HEK293 (cell line): ENCODE results near the gene KMT2D.

ENCODE experiments used
- EGR2 ChIP-seq: fragments of 450-650 bp; formaldehyde crosslinking; IDR thresholded peaks from 2 replicates; pipeline ENCODE4 v1.5.1; 2016; ENCODE audit warnings: low read depth, missing biosample characterization, missing genetic modification characterization
- GLI4 ChIP-seq: fragments of 450-650 bp; formaldehyde crosslinking; IDR thresholded peaks from 2 replicates; pipeline ENCODE4 v1.5.1; 2016; ENCODE audit warnings: missing biosample characterization, missing genetic modification characterization
- KLF1 ChIP-seq: fragments of 450-650 bp; formaldehyde crosslinking; IDR thresholded peaks from 2 replicates; pipeline ENCODE4 v1.5.1; 2016; ENCODE audit warnings: missing biosample characterization, missing genetic modification characterization
- KLF17 ChIP-seq: fragments of 450-650 bp; formaldehyde crosslinking; IDR thresholded peaks from 2 replicates; pipeline ENCODE4 v1.5.1; 2016; ENCODE audit warnings: missing biosample characterization, missing genetic modification characterization
- TSHZ1 ChIP-seq: fragments of 450-650 bp; formaldehyde crosslinking; IDR thresholded peaks from 2 replicates; pipeline ENCODE4 v1.5.1; 2016; ENCODE audit warnings: missing biosample characterization, missing genetic modification characterization, borderline replicate concordance
- ZBTB48 ChIP-seq: fragments of 450-650 bp; formaldehyde crosslinking; IDR thresholded peaks from 2 replicates; pipeline ENCODE4 v1.5.1; 2016; ENCODE audit warnings: missing biosample characterization, missing genetic modification characterization
- ZNF132 ChIP-seq: fragments of 450-650 bp; formaldehyde crosslinking; IDR thresholded peaks from 2 replicates; pipeline ENCODE4 v1.5.1; 2017; ENCODE audit warnings: missing biosample characterization, missing genetic modification characterization, borderline replicate concordance
- ZNF140 ChIP-seq: fragments of 450-650 bp; formaldehyde crosslinking; IDR thresholded peaks from 2 replicates; pipeline ENCODE4 v1.5.1; 2016; ENCODE audit warnings: missing biosample characterization, missing genetic modification characterization
- ZNF175 ChIP-seq: fragments of 450-650 bp; formaldehyde crosslinking; IDR thresholded peaks from 2 replicates; pipeline ENCODE4 v1.5.1; 2016; ENCODE audit warnings: missing biosample characterization, missing genetic modification characterization
- ZNF184 ChIP-seq: fragments of 450-650 bp; IDR thresholded peaks from 2 replicates; pipeline ENCODE4 v1.5.1; 2018; ENCODE audit warnings: missing biosample characterization, mild to moderate bottlenecking, missing genetic modification characterization
- ZNF311 ChIP-seq: fragments of 450-650 bp; formaldehyde crosslinking; IDR thresholded peaks from 2 replicates; pipeline ENCODE4 v1.5.1; 2017; ENCODE audit warnings: missing biosample characterization, missing genetic modification characterization, borderline replicate concordance
- ZNF394 ChIP-seq: fragments of 450-650 bp; formaldehyde crosslinking; IDR thresholded peaks from 2 replicates; pipeline ENCODE4 v1.5.1; 2016; ENCODE audit warnings: missing biosample characterization, missing genetic modification characterization, mild to moderate bottlenecking, moderate library complexity, borderline replicate concordance
- ZNF423 ChIP-seq: fragments of 450-650 bp; formaldehyde crosslinking; IDR thresholded peaks from 2 replicates; pipeline ENCODE4 v1.5.1; 2016; ENCODE audit warnings: missing biosample characterization, missing genetic modification characterization
- ZNF473 ChIP-seq: fragments of 450-650 bp; formaldehyde crosslinking; IDR thresholded peaks from 2 replicates; pipeline ENCODE4 v1.5.1; 2017; ENCODE audit warnings: missing biosample characterization, missing genetic modification characterization
- ZNF530 ChIP-seq: fragments of 450-650 bp; formaldehyde crosslinking; IDR thresholded peaks from 2 replicates; pipeline ENCODE4 v1.5.1; 2016; ENCODE audit warnings: low read depth, missing biosample characterization, missing genetic modification characterization
- ZNF549 ChIP-seq: fragments of 450-650 bp; IDR thresholded peaks from 2 replicates; pipeline ENCODE4 v1.5.1; 2018; ENCODE audit warnings: missing biosample characterization, missing genetic modification characterization, mild to moderate bottlenecking, inconsistent platforms, moderate library complexity
- ZNF555 ChIP-seq: fragments of 450-650 bp; formaldehyde crosslinking; conservative IDR thresholded peaks from 2 replicates; pipeline ENCODE4 v1.5.1; 2017; ENCODE audit warnings: missing biosample characterization, mild to moderate bottlenecking, missing genetic modification characterization, inconsistent platforms
- ZNF560 ChIP-seq: fragments of 450-650 bp; formaldehyde crosslinking; IDR thresholded peaks from 2 replicates; pipeline ENCODE4 v1.5.1; 2017; ENCODE audit warnings: missing biosample characterization, missing genetic modification characterization, borderline replicate concordance
- ZNF571 ChIP-seq: fragments of 450-650 bp; formaldehyde crosslinking; IDR thresholded peaks from 2 replicates; pipeline ENCODE4 v1.5.0; 2017; ENCODE audit warnings: missing biosample characterization, missing genetic modification characterization
- ZNF623 ChIP-seq: fragments of 450-650 bp; formaldehyde crosslinking; IDR thresholded peaks from 2 replicates; pipeline ENCODE4 v1.5.1; 2016; ENCODE audit warnings: missing biosample characterization, missing genetic modification characterization
- ZNF626 ChIP-seq: fragments of 450-650 bp; sonication (Bioruptor Pico); formaldehyde crosslinking; IDR thresholded peaks from 2 replicates; pipeline ENCODE4 v1.5.1; 2018; ENCODE audit warnings: missing biosample characterization, missing genetic modification characterization, inconsistent platforms
- ZNF629 ChIP-seq: fragments of 450-650 bp; formaldehyde crosslinking; IDR thresholded peaks from 2 replicates; pipeline ENCODE4 v1.5.1; 2017; ENCODE audit warnings: missing biosample characterization, missing genetic modification characterization
- ZNF792 ChIP-seq: fragments of 450-650 bp; formaldehyde crosslinking; IDR thresholded peaks from 2 replicates; pipeline ENCODE4 v1.5.1; 2016; ENCODE audit warnings: missing biosample characterization, missing genetic modification characterization
- ZNF837 ChIP-seq: fragments of 450-650 bp; formaldehyde crosslinking; IDR thresholded peaks from 2 replicates; pipeline ENCODE4 v1.5.1; 2016; ENCODE audit warnings: missing biosample characterization, missing genetic modification characterization
- TF ChIP-seq, protein P1 (sequence below): fragments of 450-650 bp; formaldehyde crosslinking; IDR thresholded peaks from 2 replicates; pipeline ENCODE4 v1.5.1; 2016; ENCODE audit warnings: missing biosample characterization, missing genetic modification characterization
- TF ChIP-seq, protein P2 (sequence below): fragments of 450-650 bp; formaldehyde crosslinking; IDR thresholded peaks from 2 replicates; pipeline ENCODE4 v1.5.1; 2016; ENCODE audit warnings: missing biosample characterization, missing genetic modification characterization
- TF ChIP-seq, protein P3 (sequence below): sonication (generic); formaldehyde crosslinking; IDR thresholded peaks from 2 replicates; pipeline ENCODE4 v1.8.1; 2022; ENCODE audit warnings: mild to moderate bottlenecking, moderate library complexity, missing genetic modification reagents
- TF ChIP-seq, protein P4 (sequence below): fragments of 450-650 bp; formaldehyde crosslinking; IDR thresholded peaks from 2 replicates; pipeline ENCODE4 v1.5.1; 2016; ENCODE audit warnings: missing biosample characterization, missing genetic modification characterization

The KMT2D gene

GRCh38 chr12:49088150-49088931 is 27.7 kb upstream of the KMT2D start (continued):
- TF ChIP-seq ZNF473 (tag by site-specific recombination) (no peak), ZNF175 (tag by site-specific recombination) (no peak), ZNF140 (tag by site-specific recombination) (no peak), ZNF184 (0 out of 2 replicates have a peak, but pooled peaks have one; percentile 51), ZNF311 (tag by site-specific recombination) (no peak), ZBTB48 (peak; percentile 79), ZNF837 (no peak), ZNF132 (no peak), ZNF623 (tag by site-specific recombination) (no peak), ZNF530 (tag by site-specific recombination) (no peak), KLF1 (tag by site-specific recombination) (peak; percentile 31; the same call in 1 of the 2 replicates), ZNF423 (tag by site-specific recombination) (peak; percentile 88), ZNF555 (tag by site-specific recombination) (no peak), GLI4 (no peak), TSHZ1 (no peak), ZNF792 (tag by site-specific recombination) (no peak), ZNF626 (tag by site-specific recombination) (no peak), ZNF629 (tag by site-specific recombination) (peak; percentile 52), ZNF571 (no peak), ZNF560 (tag by site-specific recombination) (no peak), ZNF394 (peak; percentile 45; the same call in 1 of the 2 replicates), KLF17 (peak; percentile 71; the same call in 1 of the 2 replicates), EGR2 (no peak), ZNF549 (tag by site-specific recombination) (no peak)
- TF ChIP-seq, protein P1, sequence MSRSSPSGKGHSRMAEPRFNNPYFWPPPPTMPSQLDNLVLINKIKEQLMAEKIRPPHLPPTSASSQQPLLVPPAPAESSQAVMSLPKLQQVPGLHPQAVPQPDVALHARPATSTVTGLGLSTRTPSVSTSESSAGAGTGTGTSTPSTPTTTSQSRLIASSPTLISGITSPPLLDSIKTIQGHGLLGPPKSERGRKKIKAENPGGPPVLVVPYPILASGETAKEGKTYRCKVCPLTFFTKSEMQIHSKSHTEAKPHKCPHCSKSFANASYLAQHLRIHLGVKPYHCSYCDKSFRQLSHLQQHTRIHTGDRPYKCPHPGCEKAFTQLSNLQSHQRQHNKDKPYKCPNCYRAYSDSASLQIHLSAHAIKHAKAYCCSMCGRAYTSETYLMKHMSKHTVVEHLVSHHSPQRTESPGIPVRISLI = no peak
- TF ChIP-seq, protein P2, sequence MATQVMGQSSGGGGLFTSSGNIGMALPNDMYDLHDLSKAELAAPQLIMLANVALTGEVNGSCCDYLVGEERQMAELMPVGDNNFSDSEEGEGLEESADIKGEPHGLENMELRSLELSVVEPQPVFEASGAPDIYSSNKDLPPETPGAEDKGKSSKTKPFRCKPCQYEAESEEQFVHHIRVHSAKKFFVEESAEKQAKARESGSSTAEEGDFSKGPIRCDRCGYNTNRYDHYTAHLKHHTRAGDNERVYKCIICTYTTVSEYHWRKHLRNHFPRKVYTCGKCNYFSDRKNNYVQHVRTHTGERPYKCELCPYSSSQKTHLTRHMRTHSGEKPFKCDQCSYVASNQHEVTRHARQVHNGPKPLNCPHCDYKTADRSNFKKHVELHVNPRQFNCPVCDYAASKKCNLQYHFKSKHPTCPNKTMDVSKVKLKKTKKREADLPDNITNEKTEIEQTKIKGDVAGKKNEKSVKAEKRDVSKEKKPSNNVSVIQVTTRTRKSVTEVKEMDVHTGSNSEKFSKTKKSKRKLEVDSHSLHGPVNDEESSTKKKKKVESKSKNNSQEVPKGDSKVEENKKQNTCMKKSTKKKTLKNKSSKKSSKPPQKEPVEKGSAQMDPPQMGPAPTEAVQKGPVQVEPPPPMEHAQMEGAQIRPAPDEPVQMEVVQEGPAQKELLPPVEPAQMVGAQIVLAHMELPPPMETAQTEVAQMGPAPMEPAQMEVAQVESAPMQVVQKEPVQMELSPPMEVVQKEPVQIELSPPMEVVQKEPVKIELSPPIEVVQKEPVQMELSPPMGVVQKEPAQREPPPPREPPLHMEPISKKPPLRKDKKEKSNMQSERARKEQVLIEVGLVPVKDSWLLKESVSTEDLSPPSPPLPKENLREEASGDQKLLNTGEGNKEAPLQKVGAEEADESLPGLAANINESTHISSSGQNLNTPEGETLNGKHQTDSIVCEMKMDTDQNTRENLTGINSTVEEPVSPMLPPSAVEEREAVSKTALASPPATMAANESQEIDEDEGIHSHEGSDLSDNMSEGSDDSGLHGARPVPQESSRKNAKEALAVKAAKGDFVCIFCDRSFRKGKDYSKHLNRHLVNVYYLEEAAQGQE (tag by site-specific recombination) = no peak
- TF ChIP-seq, protein P3, sequence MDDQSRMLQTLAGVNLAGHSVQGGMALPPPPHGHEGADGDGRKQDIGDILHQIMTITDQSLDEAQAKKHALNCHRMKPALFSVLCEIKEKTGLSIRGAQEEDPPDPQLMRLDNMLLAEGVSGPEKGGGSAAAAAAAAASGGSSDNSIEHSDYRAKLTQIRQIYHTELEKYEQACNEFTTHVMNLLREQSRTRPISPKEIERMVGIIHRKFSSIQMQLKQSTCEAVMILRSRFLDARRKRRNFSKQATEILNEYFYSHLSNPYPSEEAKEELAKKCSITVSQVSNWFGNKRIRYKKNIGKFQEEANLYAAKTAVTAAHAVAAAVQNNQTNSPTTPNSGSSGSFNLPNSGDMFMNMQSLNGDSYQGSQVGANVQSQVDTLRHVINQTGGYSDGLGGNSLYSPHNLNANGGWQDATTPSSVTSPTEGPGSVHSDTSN (CRISPR knock-in tag) = no peak
- TF ChIP-seq, protein P4, sequence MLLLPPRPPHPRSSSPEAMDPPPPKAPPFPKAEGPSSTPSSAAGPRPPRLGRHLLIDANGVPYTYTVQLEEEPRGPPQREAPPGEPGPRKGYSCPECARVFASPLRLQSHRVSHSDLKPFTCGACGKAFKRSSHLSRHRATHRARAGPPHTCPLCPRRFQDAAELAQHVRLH = no peak
